Activated CD8-positive, alpha-beta memory T cell treated with anti-CD3 and anti-CD28 coated beads for 48 hours (primary cell): ENCODE results near the gene CFAP43.
"Not testable (repeated sequence)": the region's sequence is repeated elsewhere in the genome, so short reads cannot be mapped to it uniquely, and the experiment has no call there.

ENCODE experiments used
- DNase-seq, 3 experiments: peaks; one replicate each; pipeline ENCODE4 v3.0.0-alpha.2; 2020; ENCODE audit warnings: low read depth in 2 of 3, low spot score in 2 of 3

The CFAP43 gene

GRCh38 chr10:104256335-104256961 is 24.3 kb upstream of the CFAP43 start:
- no peak for DNase-seq

- no peak for DNase-seq
These were observed 23.3 kb upstream of the CFAP43 start for GRCh38 chr10:104255311-104255981.

- no peak for DNase-seq
These were observed 22.5 kb upstream of the CFAP43 start, which contains the start of gene GSTO1 for GRCh38 chr10:104254493-104255310. Gene GSTO1 (plus strand): TSS chr10:104254892. CDS start chr10:104254929, 37 bp downstream.

GRCh38 chr10:104253606-104254410 is 21.6 kb upstream of the CFAP43 start:
- DNase-seq: no peak

- DNase-seq: no peak
These were observed 20.9 kb upstream of the CFAP43 start for GRCh38 chr10:104253106-104253505.

GRCh38 chr10:104252368-104252767 is 20.2 kb upstream of the CFAP43 start:
- DNase-seq: no peak

GRCh38 chr10:104251443-104251842 is 19.3 kb upstream of the CFAP43 start:
- no peak for DNase-seq

- DNase-seq: no peak
These were observed 18.2 kb upstream of the CFAP43 start for GRCh38 chr10:104250371-104250770.

- not testable (repeated sequence) for DNase-seq
These were observed 16.8 kb upstream of the CFAP43 start for GRCh38 chr10:104248931-104249330.

GRCh38 chr10:104247513-104248146 is 15.5 kb upstream of the CFAP43 start:
- DNase-seq: no peak

GRCh38 chr10:104246976-104247375 is 14.8 kb upstream of the CFAP43 start:
- no peak for DNase-seq

- no peak for DNase-seq
These were observed 13.0 kb upstream of the CFAP43 start for GRCh38 chr10:104245066-104245632.

- no peak for DNase-seq
These were observed 11.3 kb upstream of the CFAP43 start for GRCh38 chr10:104243512-104243911.

GRCh38 chr10:104243009-104243408 is 10.8 kb upstream of the CFAP43 start:
- DNase-seq: not testable (repeated sequence)

GRCh38 chr10:104242545-104242944 is 10.4 kb upstream of the CFAP43 start:
- DNase-seq: no peak

- DNase-seq: no peak
These were observed 7.9 kb upstream of the CFAP43 start for GRCh38 chr10:104240078-104240477.

GRCh38 chr10:104235801-104236200 is 3.6 kb upstream of the CFAP43 start:
- no peak for DNase-seq

- DNase-seq: no peak
These were observed 2.8 kb upstream of the CFAP43 start for GRCh38 chr10:104234934-104235333.

GRCh38 chr10:104233817-104234216 is 1.7 kb upstream of the CFAP43 start:
- DNase-seq: no peak

GRCh38 chr10:104232613-104233102 is 494 bp upstream of the CFAP43 start:
- no peak for DNase-seq
